Esophagus squamous epithelium (tissue), 4 donors: ENCODE results near the gene MRO.

Experiments
- POLR2A ChIP-seq, 4 donors: fragments of 450-650 bp; IDR thresholded peaks; one replicate each; pipeline ENCODE4 v1.6.1; 2017; ENCODE audit warnings: antibody characterized with exemption in 4 of 4, mild to moderate bottlenecking in 4 of 4, moderate library complexity in 3 of 4
- TF ChIP-seq, protein P1 (sequence below), 6 experiments: fragments of 450-650 bp in 4 of 6; fragments of 200-600 bp in 2 of 6; sonication (generic) in 2 of 6; IDR thresholded peaks; one replicate each; pipeline ENCODE4 v1.5.1; 2016 to 2019; ENCODE audit warnings: antibody characterized with exemption in 6 of 6, mild to moderate bottlenecking in 4 of 6, moderate library complexity in 4 of 6

DNA sequence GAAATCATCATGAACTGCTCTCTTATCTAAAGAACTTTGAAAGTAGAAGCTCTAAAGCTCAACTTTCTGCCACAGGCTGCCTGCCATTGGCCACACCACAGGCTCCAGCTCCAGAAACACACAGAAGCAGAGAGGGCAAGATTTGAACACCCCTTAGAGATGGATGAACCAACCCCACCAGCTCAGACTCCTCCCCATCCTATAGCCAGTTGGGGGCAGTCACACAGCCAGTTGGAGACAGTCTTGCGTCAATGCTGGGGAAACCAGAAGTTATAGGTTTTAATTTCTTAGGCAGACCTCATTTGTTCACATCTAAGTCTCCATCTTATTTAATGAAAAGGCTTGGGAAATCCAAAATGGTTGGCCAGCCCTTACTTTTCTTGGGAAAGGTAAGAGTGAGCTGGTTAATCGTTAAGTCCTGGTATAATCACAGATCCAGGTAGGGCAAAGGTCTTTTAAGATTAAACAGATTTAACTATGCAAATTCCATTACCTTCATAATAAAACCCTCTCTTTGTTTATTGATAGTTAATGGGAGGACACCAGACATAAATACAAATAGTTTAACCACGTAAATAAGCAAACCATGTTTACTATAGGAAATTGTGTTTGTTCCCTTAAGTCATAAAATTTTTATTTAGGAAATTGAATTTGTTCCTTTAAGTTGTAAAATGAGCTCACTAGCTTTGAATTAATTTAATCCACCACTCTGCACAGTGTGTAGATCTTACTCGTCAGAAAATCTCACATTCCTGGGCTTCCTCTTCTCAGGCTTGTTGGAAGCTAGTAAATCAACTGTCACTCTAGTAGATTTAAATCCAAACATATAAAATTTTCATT lies 28.0 kb downstream of the MRO start:
- TF ChIP-seq POLR2A (IDR thresholded peaks at IDR 0.05): no peak
- TF ChIP-seq, protein P1, sequence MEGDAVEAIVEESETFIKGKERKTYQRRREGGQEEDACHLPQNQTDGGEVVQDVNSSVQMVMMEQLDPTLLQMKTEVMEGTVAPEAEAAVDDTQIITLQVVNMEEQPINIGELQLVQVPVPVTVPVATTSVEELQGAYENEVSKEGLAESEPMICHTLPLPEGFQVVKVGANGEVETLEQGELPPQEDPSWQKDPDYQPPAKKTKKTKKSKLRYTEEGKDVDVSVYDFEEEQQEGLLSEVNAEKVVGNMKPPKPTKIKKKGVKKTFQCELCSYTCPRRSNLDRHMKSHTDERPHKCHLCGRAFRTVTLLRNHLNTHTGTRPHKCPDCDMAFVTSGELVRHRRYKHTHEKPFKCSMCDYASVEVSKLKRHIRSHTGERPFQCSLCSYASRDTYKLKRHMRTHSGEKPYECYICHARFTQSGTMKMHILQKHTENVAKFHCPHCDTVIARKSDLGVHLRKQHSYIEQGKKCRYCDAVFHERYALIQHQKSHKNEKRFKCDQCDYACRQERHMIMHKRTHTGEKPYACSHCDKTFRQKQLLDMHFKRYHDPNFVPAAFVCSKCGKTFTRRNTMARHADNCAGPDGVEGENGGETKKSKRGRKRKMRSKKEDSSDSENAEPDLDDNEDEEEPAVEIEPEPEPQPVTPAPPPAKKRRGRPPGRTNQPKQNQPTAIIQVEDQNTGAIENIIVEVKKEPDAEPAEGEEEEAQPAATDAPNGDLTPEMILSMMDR (IDR thresholded peaks at IDR 0.05): no peak
